CD14-positive monocyte (primary cell): ENCODE data around the gene RAD51D. TPM values are rescaled to one million over a fixed set of nuclear protein-coding genes. Genes with fewer than 3 reads are reported as not detected.

ENCODE experiments used
- DNase-seq, 3 donors: peaks; one replicate each; pipeline ENCODE4 v3.0.0-alpha.2; 2011 to 2022
- H2AFZ ChIP-seq: 2 replicates; pipeline ENCODE4 v1.6.0; 2012; ENCODE audit warnings: mild to moderate bottlenecking, low read depth, low read length, inconsistent platforms; ENCODE audit not compliant: insufficient read depth, poor library complexity, severe bottlenecking
- H3K27ac ChIP-seq, 2 donors: 1 replicate in 1 of 2; 2 replicates in 1 of 2; pipeline ENCODE4 v1.5.1; 2012 to 2013; ENCODE audit warnings: low read length in 2 of 2, control low read depth in 1 of 2, inconsistent platforms in 1 of 2, low read depth in 1 of 2, mild to moderate bottlenecking in 1 of 2
- H3K27me3 ChIP-seq, 2 donors: one replicate each; pipeline versions ENCODE4 v1.6.0 to v1.6.1; 2011 to 2013; ENCODE audit warnings: low read length in 2 of 2; ENCODE audit not compliant: control insufficient read depth in 2 of 2, insufficient read depth in 2 of 2
- H3K36me3 ChIP-seq, 2 donors: replicated peaks in 1 of 2; 1 replicate in 1 of 2; 2 replicates in 1 of 2; pipeline versions ENCODE4 v1.5.1 to v1.6.1; 2012 to 2013; ENCODE audit warnings: low read length in 2 of 2, control low read depth in 1 of 2, inconsistent platforms in 1 of 2, mild to moderate bottlenecking in 1 of 2; ENCODE audit not compliant: insufficient read depth in 2 of 2, control insufficient read depth in 1 of 2
- H3K4me1 ChIP-seq, 2 donors: 1 replicate in 1 of 2; 2 replicates in 1 of 2; pipeline versions ENCODE4 v1.5.1 to v1.6.1; 2012 to 2013; ENCODE audit warnings: low read length in 2 of 2, control low read depth in 1 of 2, inconsistent platforms in 1 of 2, mild to moderate bottlenecking in 1 of 2, moderate library complexity in 1 of 2; ENCODE audit not compliant: insufficient read depth in 2 of 2, control insufficient read depth in 1 of 2
- H3K4me2 ChIP-seq: replicated peaks from 2 replicates; pipeline ENCODE3; 2012; ENCODE audit warnings: low read length, moderate library complexity, mild to moderate bottlenecking; ENCODE audit not compliant: poor library complexity, severe bottlenecking; ENCODE audit errors: extremely low read depth
- H3K4me3 ChIP-seq, 3 experiments: fragments of 200-600 bp in 1 of 3; sonication (generic) in 1 of 3; replicated peaks in 1 of 3; 1 replicate in 2 of 3; 2 replicates in 1 of 3; pipeline ENCODE4 v1.5.1; 2011 to 2013; ENCODE audit warnings: low read length in 3 of 3, mild to moderate bottlenecking in 3 of 3, control low read depth in 2 of 3, low read depth in 2 of 3, inconsistent platforms in 1 of 3, moderate library complexity in 1 of 3
- H3K79me2 ChIP-seq: 2 replicates; pipeline ENCODE4 v1.6.0; 2012; ENCODE audit warnings: mild to moderate bottlenecking, control low read depth, inconsistent platforms, low read length, moderate library complexity; ENCODE audit not compliant: insufficient read depth
- H3K9ac ChIP-seq: 2 replicates; pipeline ENCODE4 v1.6.0; 2017; ENCODE audit warnings: low read length, mild to moderate bottlenecking; ENCODE audit not compliant: insufficient read depth, poor library complexity, severe bottlenecking
- H3K9me3 ChIP-seq, 2 donors: replicated peaks in 1 of 2; 1 replicate in 1 of 2; 2 replicates in 1 of 2; pipeline versions ENCODE4 v1.5.1 to v1.6.1; 2012 to 2013; ENCODE audit warnings: low read length in 2 of 2, control low read depth in 1 of 2; ENCODE audit not compliant: control insufficient read depth in 1 of 2, insufficient read depth in 1 of 2
- H4K20me1 ChIP-seq: 2 replicates; pipeline ENCODE4 v1.6.0; 2012; ENCODE audit warnings: mild to moderate bottlenecking, low read length, control low read depth, moderate library complexity; ENCODE audit not compliant: insufficient read depth
- H3K27ac Mint-ChIP-seq, 7 donors: one replicate each; pipeline ENCODE4 v1.8.0; 2020; ENCODE audit warnings: mild to moderate bottlenecking in 7 of 7, mixed read lengths in 7 of 7, moderate library complexity in 6 of 7, inconsistent platforms in 2 of 7
- H3K27me3 Mint-ChIP-seq, 3 donors: one replicate each; pipeline ENCODE4 v1.8.0; 2021 to 2022; ENCODE audit warnings: low read depth in 3 of 3, mild to moderate bottlenecking in 3 of 3, mixed read lengths in 3 of 3, moderate library complexity in 3 of 3, inconsistent platforms in 1 of 3
- H3K36me3 Mint-ChIP-seq, 2 donors: one replicate each; pipeline ENCODE4 v1.8.0; 2020; ENCODE audit warnings: mixed read lengths in 2 of 2, inconsistent platforms in 1 of 2, mild to moderate bottlenecking in 1 of 2
- H3K4me1 Mint-ChIP-seq: one replicate; pipeline ENCODE4 v1.8.0; 2020; ENCODE audit warnings: mild to moderate bottlenecking, mixed read lengths
- H3K4me3 Mint-ChIP-seq, 2 donors: one replicate each; pipeline ENCODE4 v1.8.0; 2020; ENCODE audit warnings: mild to moderate bottlenecking in 2 of 2, mixed read lengths in 2 of 2, moderate library complexity in 1 of 2
- H3K9me3 Mint-ChIP-seq, 7 donors: one replicate each; pipeline ENCODE4 v1.8.0; 2020 to 2022; ENCODE audit warnings: mixed read lengths in 7 of 7, mild to moderate bottlenecking in 6 of 7, moderate library complexity in 6 of 7, inconsistent platforms in 2 of 7
- CTCF ChIP-seq: fragments of 200-600 bp; IDR thresholded peaks from one replicate; pipeline ENCODE4 v1.8.0; 2022; ENCODE audit warnings: antibody characterized with exemption, mild to moderate bottlenecking
- WGBS: methylation state at CpG from one replicate; pipeline ENCODE4 v1.1.5; 2013; ENCODE audit warnings: missing lambda C conversion rate; ENCODE audit not compliant: insufficient coverage; 5-methylcytosine and 5-hydroxymethylcytosine counted together
- intact Hi-C, 2 donors: fragments of 100-400 bp; cut with micrococcal nuclease; formaldehyde crosslinking; loops; one replicate each; pipeline versions ENCODE4 v1.15.0 to v1.15.1; 2023
- polyA plus RNA-seq, 3 donors: library from polyadenylated mRNA; depleted of rRNA in 1 of 3; unstranded in 2 of 3; stranded (reverse) in 1 of 3; fragments of 300-500 nt in 2 of 3; fragments of >200 nt in 1 of 3; fragmentation: Illumina TruSeq in 2 of 3; gene quantifications; 1 replicate in 2 of 3; 2 replicates in 1 of 3; pipeline ENCODE4 v1.2.3, GENCODE V29; 2012 to 2021

Gene RAD51D
- polyA plus RNA-seq, 3 donors = 4.4 to 6.9 (median 5.8) TPM

GRCh38 chr17:35057332-35057915 is 62.2 kb downstream of the RAD51D start:
- WGBS = 100% methylated on average over 1 of the region's 1 CpG
- Histone ChIP-seq H3K4me2 (no peak overlapping the region), H3K36me3 (peaks cover 2 to 19% of the 10 kb centered on the region in 2 donors), H3K9ac (no peak overlapping the region), H3K9me3 (no peaks in the 10 kb centered on the region), H3K4me1 (peaks cover 15 to 16% of the 10 kb centered on the region in 2 donors), H2AFZ (no peak overlapping the region), H3K4me3 (no peak overlapping the region), H3K79me2 (peaks cover 89% of the 10 kb centered on the region), H4K20me1 (no peaks in the 10 kb centered on the region), H3K27me3 (no peaks in the 10 kb centered on the region), H3K27ac (no peak overlapping the region)
- Mint-ChIP-seq H3K27ac (peak overlapping the region in 2 of 7 donors; percentile 39 to 58), H3K4me1 (peaks cover 45% of the 10 kb centered on the region), H3K27me3 (peaks cover 0 to 4% (median 0%) of the 10 kb centered on the region in 3 donors), H3K4me3 (no peak overlapping the region), H3K9me3 (peaks cover 0 to 3% (median 0%) of the 10 kb centered on the region in 7 donors), H3K36me3 (peaks cover 33 to 39% of the 10 kb centered on the region in 2 donors)
- DNase-seq = no peak
- intact Hi-C loops = no loop called here
- TF ChIP-seq CTCF = no peak

GRCh38 chr17:35056013-35056412 is 63.6 kb downstream of the RAD51D start:
- Histone ChIP-seq H3K4me2 (no peak overlapping the region), H3K9me3 (no peaks in the 10 kb centered on the region), H3K27ac (no peak overlapping the region), H3K4me1 (peaks cover 24% of the 10 kb centered on the region in 2 donors), H3K36me3 (peaks cover 2 to 19% of the 10 kb centered on the region in 2 donors), H3K9ac (no peak overlapping the region), H4K20me1 (no peaks in the 10 kb centered on the region), H3K79me2 (peaks cover 74% of the 10 kb centered on the region), H3K4me3 (no peak overlapping the region), H3K27me3 (no peaks in the 10 kb centered on the region), H2AFZ (no peak overlapping the region)
- peak overlapping the region in 1 of 7 donors; percentile 7 for H3K27ac Mint-ChIP-seq
- H3K27me3 Mint-ChIP-seq = peaks cover 0 to 4% (median 0%) of the 10 kb centered on the region in 3 donors
- 100% methylated on average over 2 of the region's 3 CpGs for WGBS
- intact Hi-C loops = no loop called here
- no peak overlapping the region for H3K4me3 Mint-ChIP-seq
- peaks cover 0 to 3% (median 0%) of the 10 kb centered on the region in 7 donors for H3K9me3 Mint-ChIP-seq
- peaks cover 48% of the 10 kb centered on the region for H3K4me1 Mint-ChIP-seq
- no peak for TF ChIP-seq CTCF
- no peak for DNase-seq
- peaks cover 25 to 34% of the 10 kb centered on the region in 2 donors for H3K36me3 Mint-ChIP-seq
